Activated CD8-positive, alpha-beta T cell treated with anti-CD3 and anti-CD28 coated beads for 36 hours (primary cell): ENCODE data around the gene ZNF208. TPM values are rescaled to one million over a fixed set of nuclear protein-coding genes. Genes with fewer than 3 reads are reported as not detected.

Experiments used
- ATAC-seq: fragments of 200-7000 bp; cut with Tn5 transposase; one replicate; pipeline ENCODE4 v1.10.0; 2021; ENCODE audit warnings: mild to moderate bottlenecking, moderate library complexity
- CTCF ChIA-PET: fragments of 350-600 bp; sonication (Branson Sonifier 250); formaldehyde crosslinking; loops from one replicate; lab custom pipeline; 2021; ENCODE audit warnings: antibody characterized with exemption; lab: Charles Lee
- POLR2A ChIA-PET: fragments of 350-600 bp; sonication (Branson Sonifier 250); formaldehyde crosslinking; loops from one replicate; lab custom pipeline; 2021; ENCODE audit warnings: antibody characterized with exemption; lab: Charles Lee
- DNase-seq: peaks from one replicate; pipeline ENCODE4 v3.0.0-alpha.2; 2020
- H3K27ac Mint-ChIP-seq: one replicate; pipeline ENCODE4 v1.8.0; 2021; ENCODE audit warnings: mild to moderate bottlenecking, mixed read lengths
- H3K27me3 Mint-ChIP-seq: one replicate; pipeline ENCODE4 v1.8.0; 2021; ENCODE audit warnings: mixed read lengths
- H3K36me3 Mint-ChIP-seq: one replicate; pipeline ENCODE4 v1.8.0; 2021; ENCODE audit warnings: low read depth, mixed read lengths
- H3K4me1 Mint-ChIP-seq: one replicate; pipeline ENCODE4 v1.8.0; 2021; ENCODE audit warnings: low read depth, mixed read lengths
- H3K4me3 Mint-ChIP-seq: one replicate; pipeline ENCODE4 v1.8.0; 2021; ENCODE audit warnings: mild to moderate bottlenecking, moderate library complexity, mixed read lengths
- H3K9me3 Mint-ChIP-seq: one replicate; pipeline ENCODE4 v1.8.0; 2021; ENCODE audit warnings: mixed read lengths
- CTCF ChIP-seq: fragments of 200-600 bp; IDR thresholded peaks from one replicate; pipeline ENCODE4 v1.8.0; 2022; ENCODE audit warnings: antibody characterized with exemption, mild to moderate bottlenecking
- intact Hi-C: fragments of 100-400 bp; cut with micrococcal nuclease; formaldehyde crosslinking; loops from one replicate; pipeline ENCODE4 v1.10.0; 2022
- total RNA-seq, 2 experiments: library from RNA; stranded (reverse); gene quantifications; one replicate each; pipeline ENCODE4 v1.2.3, GENCODE V29; 2021

ZNF208 gene
- total RNA-seq, 2 experiments from 2014 or later: 1.2 to 1.6 TPM

GRCh38 chr19:21908066-21908465, 102.7 kb downstream of the ZNF208 start:
- Mint-ChIP-seq H3K4me3 (no peak overlapping the region), H3K36me3 (no peaks in the 10 kb centered on the region), H3K9me3 (no peaks in the 10 kb centered on the region), H3K27me3 (no peaks in the 10 kb centered on the region), H3K4me1 (no peaks in the 10 kb centered on the region), H3K27ac (no peak overlapping the region)
- no peak for TF ChIP-seq CTCF
- ChIA-PET POLR2A (no interaction called here), CTCF (no interaction called here)
- no peak for ATAC-seq
- DNase-seq: no peak
- intact Hi-C loops: no loop called here

GRCh38 chr19:21907516-21907915, 103.2 kb downstream of the ZNF208 start:
- no peak for TF ChIP-seq CTCF
- no peak overlapping the region for H3K27ac Mint-ChIP-seq
- H3K4me3 Mint-ChIP-seq: no peak overlapping the region
- H3K4me1 Mint-ChIP-seq: no peaks in the 10 kb centered on the region
- ATAC-seq (no peak), DNase-seq (no peak)
- no peaks in the 10 kb centered on the region for H3K36me3 Mint-ChIP-seq
- no peaks in the 10 kb centered on the region for H3K9me3 Mint-ChIP-seq
- intact Hi-C loops: no loop called here
- ChIA-PET POLR2A (no interaction called here), CTCF (no interaction called here)
- H3K27me3 Mint-ChIP-seq: no peaks in the 10 kb centered on the region

- no peaks in the 10 kb centered on the region for H3K36me3 Mint-ChIP-seq
- H3K4me1 Mint-ChIP-seq: no peaks in the 10 kb centered on the region
- no peak overlapping the region for H3K27ac Mint-ChIP-seq
- H3K4me3 Mint-ChIP-seq: no peak overlapping the region
- intact Hi-C loops: no loop called here
- H3K9me3 Mint-ChIP-seq: peaks cover 2% of the 10 kb centered on the region
- TF ChIP-seq CTCF: no peak
- H3K27me3 Mint-ChIP-seq: no peaks in the 10 kb centered on the region
- DNase-seq (no peak), ATAC-seq (no peak)
- CTCF ChIA-PET: interaction anchor here (1.0 kb wide), 1 partner anchor 11 kb away, joined by 3 read pairs; no protein-coding TSS in a partner anchor
- POLR2A ChIA-PET: no interaction called here
Observed at GRCh38 chr19:21902571-21902970, 108.2 kb downstream of the ZNF208 start.

GRCh38 chr19:21901861-21902260, 108.9 kb downstream of the ZNF208 start:
- ChIA-PET POLR2A (no interaction called here), CTCF (no interaction called here)
- Mint-ChIP-seq H3K4me1 (no peaks in the 10 kb centered on the region), H3K9me3 (peaks cover 3% of the 10 kb centered on the region), H3K4me3 (no peak overlapping the region), H3K27ac (no peak overlapping the region), H3K36me3 (no peaks in the 10 kb centered on the region), H3K27me3 (no peaks in the 10 kb centered on the region)
- intact Hi-C loops: no loop called here
- no peak for TF ChIP-seq CTCF
- ATAC-seq: no peak
- no peak for DNase-seq

- peaks cover 10% of the 10 kb centered on the region for H3K9me3 Mint-ChIP-seq
- H3K4me3 Mint-ChIP-seq: no peak overlapping the region
- ChIA-PET POLR2A (no interaction called here), CTCF (no interaction called here)
- DNase-seq (no peak), ATAC-seq (no peak)
- H3K4me1 Mint-ChIP-seq: no peaks in the 10 kb centered on the region
- H3K27me3 Mint-ChIP-seq: no peaks in the 10 kb centered on the region
- H3K27ac Mint-ChIP-seq: no peak overlapping the region
- TF ChIP-seq CTCF: no peak
- intact Hi-C loops: no loop called here
- H3K36me3 Mint-ChIP-seq: peaks cover 3% of the 10 kb centered on the region
Observed at GRCh38 chr19:21900401-21900800, 110.3 kb downstream of the ZNF208 start.
